T follicular helper cell (primary cell): ENCODE data around the gene TAB2.

Source experiments
- DNase-seq: peaks from one replicate; pipeline ENCODE4 v3.0.0-alpha.2; 2020; ENCODE audit warnings: low read depth

TAB2 gene

GRCh38 chr6:149368065-149368464 is 50.6 kb downstream of the TAB2 start:
- no peak for DNase-seq

- DNase-seq: no peak
Measured at GRCh38 chr6:149371154-149371553, 53.6 kb downstream of the TAB2 start.

- no peak for DNase-seq
Measured at GRCh38 chr6:149372062-149372461, 54.5 kb downstream of the TAB2 start.

- no peak for DNase-seq
Measured at GRCh38 chr6:149373511-149373910, 56.0 kb downstream of the TAB2 start.

GRCh38 chr6:149379977-149380376 is 62.5 kb downstream of the TAB2 start:
- no peak for DNase-seq

GRCh38 chr6:149380523-149380922 is 63.0 kb downstream of the TAB2 start:
- DNase-seq: no peak

- DNase-seq: no peak
Measured at GRCh38 chr6:149383371-149383770, 65.9 kb downstream of the TAB2 start.

GRCh38 chr6:149384464-149384863 is 67.0 kb downstream of the TAB2 start:
- DNase-seq: no peak

GRCh38 chr6:149385998-149386646 is 68.6 kb downstream of the TAB2 start:
- DNase-seq: no peak

- no peak for DNase-seq
Measured at GRCh38 chr6:149387779-149388512, 70.4 kb downstream of the TAB2 start.

GRCh38 chr6:149389509-149390297 is 72.2 kb downstream of the TAB2 start:
- no peak for DNase-seq

- no peak for DNase-seq
Measured at GRCh38 chr6:149392093-149392492, 74.6 kb downstream of the TAB2 start.

- no peak for DNase-seq
Measured at GRCh38 chr6:149392535-149392934, 75.0 kb downstream of the TAB2 start.

GRCh38 chr6:149393002-149393679 is 75.6 kb downstream of the TAB2 start:
- DNase-seq: no peak

- no peak for DNase-seq
Measured at GRCh38 chr6:149395185-149395584, 77.7 kb downstream of the TAB2 start.

GRCh38 chr6:149397384-149397783 is 79.9 kb downstream of the TAB2 start:
- no peak for DNase-seq

- DNase-seq: no peak
Measured at GRCh38 chr6:149400050-149400449, 82.5 kb downstream of the TAB2 start, which contains the start of gene SUMO4. Gene SUMO4, plus strand, starts transcription at chr6:149400262. Its CDS starts 130 bp downstream, at chr6:149400392.

GRCh38 chr6:149403534-149403933 is 86.0 kb downstream of the TAB2 start:
- no peak for DNase-seq

GRCh38 chr6:149405823-149406765 is 88.6 kb downstream of the TAB2 start:
- DNase-seq: no peak

- DNase-seq: no peak
Measured at GRCh38 chr6:149409617-149410016, 92.1 kb downstream of the TAB2 start.

- DNase-seq: no peak
Measured at GRCh38 chr6:149410557-149410956, 93.0 kb downstream of the TAB2 start.
